ENCODE measurements around the gene SLC26A2. TPM values are rescaled to one million over a fixed set of nuclear protein-coding genes. Genes with fewer than 3 reads are reported as not detected.

The SLC26A2 gene
- total and polyA plus RNA-seq, 4 donors, result 5.8 to 25.6 (median 14.1) TPM

GRCh38 chr5:149944666-149945065, 15.9 kb upstream of the SLC26A2 start, which contains the start of gene PDE6A:
PDE6A (minus strand) TSS chr5:149944793; CDS start chr5:149944673, 120 bp downstream.
- Histone ChIP-seq H3K9me3 (ENCODE audit: control insufficient read depth in 4 of 4, insufficient read depth in 3 of 4, low read length in 3 of 4) (no peaks in the 10 kb centered on the region), H3K9ac (ENCODE audit: insufficient read depth in 1 of 2, low read length in 2 of 2) (no peak within 1 kb of the TSS), H3K36me3 (ENCODE audit: control insufficient read depth in 4 of 4, insufficient read depth in 4 of 4, low read length in 4 of 4) (no peaks in the 10 kb centered on the region), H3K27me3 (ENCODE audit: control insufficient read depth in 3 of 3, insufficient read depth in 3 of 3, low read length in 2 of 3) (no peaks in the 10 kb centered on the region), H3K27ac (ENCODE audit: low read depth in 1 of 2, low read length in 1 of 2) (no peak within 1 kb of the TSS), H3K4me1 (ENCODE audit: control insufficient read depth in 5 of 5, insufficient read depth in 5 of 5, low read length in 5 of 5) (peaks cover 0 to 5% (median 2%) of the 10 kb centered on the region in 5 donors), H3K4me3 (no peak within 1 kb of the TSS)
- ATAC-seq (ENCODE audit: insufficient read depth, low FRiP score) (no peak), DNase-seq (no peak)
- WGBS, 2 donors, result 92 to 93% methylated on average over 2 of the region's 2 CpGs
- no peak for TF ChIP-seq CTCF (IDR thresholded peaks at IDR 0.05; ENCODE audit: control extremely low read depth, extremely low read depth)

DNA sequence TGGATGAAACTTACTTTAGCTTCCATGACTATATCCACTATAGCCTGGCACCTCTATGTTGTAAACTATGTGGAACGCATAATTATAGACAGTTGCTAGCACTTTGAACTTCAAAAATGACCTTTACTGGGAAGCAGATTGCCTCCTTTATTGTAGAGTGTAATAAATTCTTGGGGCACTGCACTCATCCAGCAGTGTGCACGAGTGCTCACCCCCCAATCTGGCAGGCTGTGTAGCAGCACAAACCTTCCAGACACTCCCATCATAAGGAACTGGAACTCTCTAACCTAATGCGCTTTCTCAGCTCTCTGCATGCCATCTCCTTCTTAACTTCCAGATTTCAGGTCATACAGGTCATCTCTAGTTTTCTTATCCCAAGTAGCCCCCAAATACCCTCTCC, 14.4 kb upstream of the SLC26A2 start:
- Histone ChIP-seq H3K4me3 (no peak overlapping the region), H3K27ac (ENCODE audit: low read depth in 1 of 2, low read length in 1 of 2) (no peak overlapping the region), H3K9ac (ENCODE audit: insufficient read depth in 1 of 2, low read length in 2 of 2) (no peak overlapping the region), H3K4me1 (ENCODE audit: control insufficient read depth in 5 of 5, insufficient read depth in 5 of 5, low read length in 5 of 5) (peaks cover 0 to 5% (median 0%) of the 10 kb centered on the region in 5 donors), H3K27me3 (ENCODE audit: control insufficient read depth in 3 of 3, insufficient read depth in 3 of 3, low read length in 2 of 3) (no peaks in the 10 kb centered on the region), H3K9me3 (ENCODE audit: control insufficient read depth in 4 of 4, insufficient read depth in 3 of 4, low read length in 3 of 4) (no peaks in the 10 kb centered on the region), H3K36me3 (ENCODE audit: control insufficient read depth in 4 of 4, insufficient read depth in 4 of 4, low read length in 4 of 4) (no peaks in the 10 kb centered on the region)
- 86 to 95% methylated on average over 3 of the region's 3 CpGs for WGBS, 2 donors
- DNase-seq (no peak), ATAC-seq (ENCODE audit: insufficient read depth, low FRiP score) (no peak)
- TF ChIP-seq CTCF (IDR thresholded peaks at IDR 0.05; ENCODE audit: control extremely low read depth, extremely low read depth), result no peak

DNA sequence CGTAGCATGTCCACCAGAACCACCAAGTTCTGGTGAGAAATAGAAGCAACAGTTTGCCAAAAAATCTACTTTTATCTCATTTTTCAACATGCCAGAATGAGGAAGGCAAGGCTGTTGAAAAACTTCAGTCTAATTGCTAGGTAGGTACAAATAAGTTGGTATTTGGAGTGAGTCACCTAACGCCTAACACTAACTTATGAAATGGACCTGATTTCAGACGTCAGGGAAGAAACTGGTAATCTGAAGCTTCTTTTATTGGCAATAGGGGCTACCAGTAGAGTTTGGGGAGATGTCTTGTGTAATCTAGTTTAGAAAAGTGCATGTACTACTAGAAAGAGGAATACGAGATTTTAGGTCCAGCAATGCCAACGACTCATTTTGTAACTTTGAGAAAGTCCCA, 11.6 kb upstream of the SLC26A2 start:
- 64 to 77% methylated on average over 5 of the region's 5 CpGs for WGBS, 2 donors
- no peak overlapping the region for H3K9ac ChIP-seq (ENCODE audit: insufficient read depth in 1 of 2, low read length in 2 of 2)
- no peak for TF ChIP-seq CTCF (IDR thresholded peaks at IDR 0.05; ENCODE audit: control extremely low read depth, extremely low read depth)
- H3K27me3 ChIP-seq (ENCODE audit: control insufficient read depth in 3 of 3, insufficient read depth in 3 of 3, low read length in 2 of 3), result no peaks in the 10 kb centered on the region
- DNase-seq (no peak), ATAC-seq (ENCODE audit: insufficient read depth, low FRiP score) (no peak)
- H3K4me1 ChIP-seq (ENCODE audit: control insufficient read depth in 5 of 5, insufficient read depth in 5 of 5, low read length in 5 of 5), result peaks cover 0 to 5% (median 0%) of the 10 kb centered on the region in 5 donors
- no peaks in the 10 kb centered on the region for H3K36me3 ChIP-seq (ENCODE audit: control insufficient read depth in 4 of 4, insufficient read depth in 4 of 4, low read length in 4 of 4)
- no peak overlapping the region for H3K27ac ChIP-seq (ENCODE audit: low read depth in 1 of 2, low read length in 1 of 2)
- no peaks in the 10 kb centered on the region for H3K9me3 ChIP-seq (ENCODE audit: control insufficient read depth in 4 of 4, insufficient read depth in 3 of 4, low read length in 3 of 4)
- H3K4me3 ChIP-seq, result no peak overlapping the region

DNA sequence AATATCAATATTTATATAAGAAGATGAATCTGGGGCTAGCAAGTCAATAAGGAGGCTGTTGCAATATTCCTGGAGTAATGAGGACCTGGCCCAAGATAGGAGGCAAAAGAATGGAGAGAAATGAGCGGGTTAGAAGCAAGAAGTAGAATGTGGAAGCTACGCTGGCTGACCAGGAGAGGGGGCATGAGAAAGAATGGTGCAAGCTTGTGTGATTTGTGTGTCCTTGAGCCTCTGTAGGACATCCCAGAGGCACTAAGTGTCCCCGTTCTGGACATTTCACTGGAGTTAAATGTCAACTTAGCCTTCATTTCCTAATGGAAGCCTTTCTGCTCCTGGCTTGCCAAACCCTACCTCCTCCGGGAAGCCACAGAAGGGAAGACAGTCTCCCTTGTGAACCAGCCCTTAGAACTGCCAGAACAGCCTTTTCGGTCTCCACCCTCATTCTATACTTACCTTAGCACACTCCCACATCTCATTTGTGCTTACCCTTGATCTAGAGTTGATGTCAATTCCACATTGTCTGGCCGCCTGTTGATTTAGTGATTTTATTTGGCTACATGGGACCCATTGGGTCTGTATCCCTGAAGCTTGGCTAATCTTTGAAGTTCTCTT, 9.3 kb upstream of the SLC26A2 start:
- WGBS, 2 donors, result 81 to 94% methylated on average over 6 of the region's 6 CpGs
- Histone ChIP-seq H3K4me3 (no peak overlapping the region), H3K27me3 (ENCODE audit: control insufficient read depth in 3 of 3, insufficient read depth in 3 of 3, low read length in 2 of 3) (no peaks in the 10 kb centered on the region), H3K9ac (ENCODE audit: insufficient read depth in 1 of 2, low read length in 2 of 2) (no peak overlapping the region), H3K27ac (ENCODE audit: low read depth in 1 of 2, low read length in 1 of 2) (no peak overlapping the region), H3K36me3 (ENCODE audit: control insufficient read depth in 4 of 4, insufficient read depth in 4 of 4, low read length in 4 of 4) (no peaks in the 10 kb centered on the region), H3K4me1 (ENCODE audit: control insufficient read depth in 5 of 5, insufficient read depth in 5 of 5, low read length in 5 of 5) (peaks cover 0 to 5% (median 0%) of the 10 kb centered on the region in 5 donors), H3K9me3 (ENCODE audit: control insufficient read depth in 4 of 4, insufficient read depth in 3 of 4, low read length in 3 of 4) (no peaks in the 10 kb centered on the region)
- no peak for TF ChIP-seq CTCF (IDR thresholded peaks at IDR 0.05; ENCODE audit: control extremely low read depth, extremely low read depth)
- DNase-seq (no peak), ATAC-seq (ENCODE audit: insufficient read depth, low FRiP score) (no peak)

Measured in lung (tissue), 12 donors.